HG03025 (cell line): ENCODE measurements around the gene DDB1.

Experiments
- ATAC-seq: cut with Tn5 transposase; IDR thresholded peaks from one replicate; pipeline ENCODE4 v1.9.1; 2021; ENCODE audit warnings: mild to moderate bottlenecking, moderate library complexity; ENCODE audit not compliant: unreplicated experiment, low FRiP score

Gene DDB1

DNA sequence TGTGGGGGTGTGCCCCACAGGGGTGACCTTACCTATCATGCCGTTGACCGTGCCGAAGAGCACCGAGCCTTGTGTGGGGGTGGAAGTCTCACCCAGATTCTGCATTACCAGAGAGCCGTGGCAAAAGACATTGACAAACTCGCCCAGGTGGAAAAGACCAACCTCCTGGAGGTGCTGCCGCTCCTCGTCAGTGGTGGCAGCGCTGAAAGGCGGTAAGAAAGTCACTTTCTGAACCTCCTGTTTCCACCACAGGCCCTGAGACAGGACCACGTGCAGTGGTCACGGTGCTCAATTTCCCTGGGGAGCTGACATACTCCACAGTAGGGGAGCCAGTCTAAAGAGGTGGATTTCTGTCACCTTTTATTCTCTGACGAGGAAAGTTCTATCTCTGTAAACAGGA, 30.4 kb downstream of the DDB1 start:
- ATAC-seq = no peak

- ATAC-seq = no peak
Measured at GRCh38 chr11:61298663-61299244, 34.2 kb downstream of the DDB1 start.

- no peak for ATAC-seq
Measured at GRCh38 chr11:61297746-61298145, 35.2 kb downstream of the DDB1 start.

GRCh38 chr11:61297341-61297740, 35.6 kb downstream of the DDB1 start:
- ATAC-seq = no peak

- no peak for ATAC-seq
Measured at GRCh38 chr11:61295596-61295926, 37.3 kb downstream of the DDB1 start.

GRCh38 chr11:61294717-61295595, 37.9 kb downstream of the DDB1 start, which contains the start of gene VWCE:
VWCE (minus strand) TSS chr11:61295316; CDS start chr11:61295037, 279 bp downstream.
- peak; percentile 52 for ATAC-seq

- peak; percentile 18 for ATAC-seq
Measured at GRCh38 chr11:61293867-61294716, 38.8 kb downstream of the DDB1 start.

- ATAC-seq = no peak
Measured at GRCh38 chr11:61292356-61292755, 40.5 kb downstream of the DDB1 start.

- ATAC-seq = no peak
Measured at GRCh38 chr11:61290905-61291690, 41.8 kb downstream of the DDB1 start.

- ATAC-seq = no peak
Measured at GRCh38 chr11:61287338-61287977, 45.4 kb downstream of the DDB1 start.

GRCh38 chr11:61283613-61284012, 49.3 kb downstream of the DDB1 start:
- no peak for ATAC-seq

DNA sequence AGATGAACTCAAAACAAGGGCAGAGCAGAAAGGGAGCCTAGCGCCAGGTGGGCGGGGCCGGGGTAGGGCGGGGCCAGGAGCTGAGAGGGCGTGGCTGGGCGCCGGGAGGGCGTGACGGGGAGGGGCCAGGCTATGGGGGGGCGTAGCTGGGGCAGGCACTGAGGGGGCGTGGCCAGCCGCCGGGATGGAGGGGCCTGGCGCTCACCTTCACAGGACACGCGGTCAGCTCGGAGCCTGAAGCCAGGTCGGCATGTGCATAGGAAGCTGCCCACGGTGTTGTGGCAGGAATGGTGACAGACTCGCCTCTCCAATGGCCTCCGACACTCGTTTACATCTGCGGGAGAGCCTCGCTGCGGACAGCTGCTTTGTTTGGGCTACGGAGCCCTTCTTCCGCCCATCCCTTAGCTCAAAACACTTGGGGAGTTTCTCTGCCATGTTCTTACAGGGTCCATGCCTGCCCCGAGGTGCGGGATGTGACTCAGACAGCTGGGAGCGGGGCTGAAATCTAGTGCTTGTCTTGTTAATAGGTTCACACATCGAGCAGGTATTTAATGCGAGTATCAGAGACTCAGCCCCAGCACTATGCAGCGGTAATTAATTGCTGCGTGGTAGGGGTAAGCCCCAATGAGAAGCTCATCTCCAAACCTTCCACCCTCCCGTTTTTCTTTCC, 51.2 kb downstream of the DDB1 start:
- no peak for ATAC-seq

DNA sequence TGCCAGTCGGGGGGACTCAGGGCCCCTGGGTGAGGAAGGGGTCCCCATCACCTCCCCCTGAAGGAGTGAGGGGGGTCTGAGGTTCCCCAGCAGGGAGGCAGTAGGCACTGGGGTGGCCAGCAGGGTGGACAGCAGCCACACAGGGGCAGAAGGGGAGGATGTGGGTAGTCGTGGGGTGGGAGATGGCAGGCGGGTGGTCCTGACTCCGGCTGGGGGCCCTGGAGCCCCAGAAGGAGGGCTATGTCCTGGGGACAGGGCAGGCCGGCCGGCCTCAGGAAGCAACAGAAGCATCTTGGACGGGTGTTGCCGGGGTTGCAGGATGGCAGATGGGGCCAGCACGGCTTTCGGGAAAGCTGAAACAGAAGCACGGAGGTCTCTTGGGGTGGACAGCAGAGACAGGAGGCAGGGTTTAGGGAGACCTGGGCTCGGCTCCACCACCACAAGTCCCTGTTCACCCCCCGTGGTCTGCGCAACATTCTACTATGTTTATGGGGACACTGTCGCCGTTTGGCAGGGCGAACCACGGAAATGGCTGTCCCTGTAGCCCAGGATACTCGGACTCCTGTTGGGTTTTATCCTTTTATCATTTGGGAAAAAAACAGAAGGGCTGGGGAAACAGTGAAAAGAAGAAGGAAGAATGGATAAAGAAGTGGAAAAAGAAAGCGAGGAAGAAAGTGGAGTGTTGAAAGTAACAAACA, 51.9 kb downstream of the DDB1 start:
- ATAC-seq = no peak

GRCh38 chr11:61279934-61280659, 52.8 kb downstream of the DDB1 start:
- ATAC-seq = no peak

GRCh38 chr11:61278001-61278470, 54.9 kb downstream of the DDB1 start:
- ATAC-seq = no peak

- no peak for ATAC-seq
Measured at GRCh38 chr11:61277186-61278000, 55.5 kb downstream of the DDB1 start.

DNA sequence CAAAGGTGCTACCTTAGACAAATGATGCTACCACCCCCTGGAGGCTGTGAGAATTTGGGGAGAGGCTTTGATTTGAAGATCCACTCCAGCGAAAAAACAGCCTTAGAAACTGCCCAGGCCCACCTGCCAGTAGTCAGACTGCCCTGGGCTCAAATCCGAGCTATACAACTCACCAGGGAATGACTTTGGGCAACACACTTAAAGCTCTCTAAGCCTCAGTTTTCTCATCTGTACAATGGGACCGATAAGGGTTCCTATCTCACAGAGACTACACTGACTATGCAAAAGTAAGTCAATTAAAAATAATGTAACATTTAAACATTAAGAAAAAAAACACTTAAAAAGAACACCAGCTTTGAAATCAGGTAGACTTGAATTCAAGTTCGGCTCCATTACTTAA, 57.7 kb downstream of the DDB1 start:
- ATAC-seq = no peak
